Muscle layer of duodenum (tissue), 2 donors: ENCODE data around the gene SELENOS.

Experiments
- H3K27ac ChIP-seq: one replicate; pipeline ENCODE4 v1.7.0; 2013; ENCODE audit warnings: mild to moderate bottlenecking, low read length
- H3K27me3 ChIP-seq: one replicate; pipeline ENCODE4 v1.7.0; 2013; ENCODE audit warnings: low read depth, mild to moderate bottlenecking, control low read depth, low read length
- H3K36me3 ChIP-seq, 2 donors: one replicate each; pipeline ENCODE4 v1.7.0; 2013; ENCODE audit warnings: low read length in 2 of 2, control low read depth in 1 of 2, mild to moderate bottlenecking in 1 of 2; ENCODE audit not compliant: insufficient read depth in 2 of 2, control insufficient read depth in 1 of 2
- H3K4me1 ChIP-seq, 2 donors: one replicate each; pipeline ENCODE4 v1.7.0; 2013; ENCODE audit warnings: low read length in 2 of 2, mild to moderate bottlenecking in 2 of 2, control low read depth in 1 of 2, moderate library complexity in 1 of 2; ENCODE audit not compliant: insufficient read depth in 2 of 2, control insufficient read depth in 1 of 2
- H3K4me3 ChIP-seq, 2 donors: one replicate each; pipeline ENCODE4 v1.7.0; 2013; ENCODE audit warnings: low read length in 2 of 2, low read depth in 1 of 2, mild to moderate bottlenecking in 1 of 2
- H3K9me3 ChIP-seq, 2 donors: one replicate each; pipeline ENCODE4 v1.7.0; 2013; ENCODE audit warnings: low read length in 2 of 2, control low read depth in 1 of 2, mild to moderate bottlenecking in 1 of 2; ENCODE audit not compliant: control insufficient read depth in 1 of 2
- donor health status: healthy.

Gene SELENOS

GRCh38 chr15:101318839-101319238, 41.6 kb upstream of the SELENOS start:
- Histone ChIP-seq H3K36me3 (no peaks in the 10 kb centered on the region), H3K27me3 (no peaks in the 10 kb centered on the region), H3K4me3 (no peak overlapping the region), H3K27ac (no peak overlapping the region), H3K9me3 (no peaks in the 10 kb centered on the region), H3K4me1 (no peaks in the 10 kb centered on the region)

- Histone ChIP-seq H3K36me3 (no peaks in the 10 kb centered on the region), H3K27me3 (no peaks in the 10 kb centered on the region)
Observed at GRCh38 chr15:101318147-101318819, 41.0 kb upstream of the SELENOS start.

GRCh38 chr15:101317336-101317872, 40.1 kb upstream of the SELENOS start:
- H3K27me3 ChIP-seq: no peaks in the 10 kb centered on the region
- H3K36me3 ChIP-seq: no peaks in the 10 kb centered on the region
- no peak overlapping the region for H3K4me3 ChIP-seq

More at GRCh38 chr15:101318147-101318819, 41.0 kb upstream of the SELENOS start:
- no peak overlapping the region for H3K4me3 ChIP-seq
- H3K9me3 ChIP-seq: no peaks in the 10 kb centered on the region
- no peaks in the 10 kb centered on the region for H3K4me1 ChIP-seq
- H3K27ac ChIP-seq: no peak overlapping the region

GRCh38 chr15:101316529-101316928, 39.2 kb upstream of the SELENOS start:
- H3K27me3 ChIP-seq: no peaks in the 10 kb centered on the region
- no peaks in the 10 kb centered on the region for H3K9me3 ChIP-seq
- no peaks in the 10 kb centered on the region for H3K36me3 ChIP-seq
- no peak overlapping the region for H3K4me3 ChIP-seq
- H3K4me1 ChIP-seq: no peaks in the 10 kb centered on the region
- H3K27ac ChIP-seq: no peak overlapping the region

More at GRCh38 chr15:101317336-101317872, 40.1 kb upstream of the SELENOS start:
- Histone ChIP-seq H3K4me1 (no peaks in the 10 kb centered on the region), H3K9me3 (no peaks in the 10 kb centered on the region), H3K27ac (no peak overlapping the region)

GRCh38 chr15:101315736-101316135, 38.5 kb upstream of the SELENOS start:
- no peaks in the 10 kb centered on the region for H3K36me3 ChIP-seq
- no peaks in the 10 kb centered on the region for H3K4me1 ChIP-seq
- H3K27ac ChIP-seq: no peak overlapping the region
- H3K9me3 ChIP-seq: no peaks in the 10 kb centered on the region
- no peak overlapping the region for H3K4me3 ChIP-seq
- H3K27me3 ChIP-seq: no peaks in the 10 kb centered on the region

GRCh38 chr15:101314336-101315125, 37.2 kb upstream of the SELENOS start:
- Histone ChIP-seq H3K27me3 (no peaks in the 10 kb centered on the region), H3K4me3 (no peak overlapping the region), H3K4me1 (no peaks in the 10 kb centered on the region), H3K27ac (no peak overlapping the region), H3K36me3 (no peaks in the 10 kb centered on the region), H3K9me3 (no peaks in the 10 kb centered on the region)

- no peak overlapping the region for H3K4me3 ChIP-seq
- no peaks in the 10 kb centered on the region for H3K36me3 ChIP-seq
- H3K4me1 ChIP-seq: no peaks in the 10 kb centered on the region
- H3K27me3 ChIP-seq: no peaks in the 10 kb centered on the region
- no peak overlapping the region for H3K27ac ChIP-seq
- H3K9me3 ChIP-seq: no peaks in the 10 kb centered on the region
Observed at GRCh38 chr15:101313041-101313761, 35.9 kb upstream of the SELENOS start.

GRCh38 chr15:101310508-101310907, 33.2 kb upstream of the SELENOS start:
- no peak overlapping the region for H3K27ac ChIP-seq
- no peaks in the 10 kb centered on the region for H3K4me1 ChIP-seq
- no peaks in the 10 kb centered on the region for H3K36me3 ChIP-seq
- no peaks in the 10 kb centered on the region for H3K9me3 ChIP-seq
- H3K4me3 ChIP-seq: no peak overlapping the region
- H3K27me3 ChIP-seq: no peaks in the 10 kb centered on the region

GRCh38 chr15:101310161-101310480, 32.8 kb upstream of the SELENOS start:
- no peak overlapping the region for H3K4me3 ChIP-seq
- H3K4me1 ChIP-seq: no peaks in the 10 kb centered on the region
- H3K36me3 ChIP-seq: no peaks in the 10 kb centered on the region
- H3K27ac ChIP-seq: no peak overlapping the region
- no peaks in the 10 kb centered on the region for H3K27me3 ChIP-seq
- no peaks in the 10 kb centered on the region for H3K9me3 ChIP-seq

GRCh38 chr15:101309436-101310160, 32.3 kb upstream of the SELENOS start:
- Histone ChIP-seq H3K27me3 (no peaks in the 10 kb centered on the region), H3K9me3 (no peaks in the 10 kb centered on the region), H3K4me3 (no peak overlapping the region), H3K27ac (no peak overlapping the region), H3K4me1 (no peaks in the 10 kb centered on the region), H3K36me3 (no peaks in the 10 kb centered on the region)
